ENCODE data around the gene ZDHHC16. TPM values are rescaled to one million over a fixed set of nuclear protein-coding genes. Genes with fewer than 3 reads are reported as not detected.

Gene ZDHHC16
- polyA plus RNA-seq, 3 donors, result 16.3 to 26.4 (median 24.1) TPM

DNA sequence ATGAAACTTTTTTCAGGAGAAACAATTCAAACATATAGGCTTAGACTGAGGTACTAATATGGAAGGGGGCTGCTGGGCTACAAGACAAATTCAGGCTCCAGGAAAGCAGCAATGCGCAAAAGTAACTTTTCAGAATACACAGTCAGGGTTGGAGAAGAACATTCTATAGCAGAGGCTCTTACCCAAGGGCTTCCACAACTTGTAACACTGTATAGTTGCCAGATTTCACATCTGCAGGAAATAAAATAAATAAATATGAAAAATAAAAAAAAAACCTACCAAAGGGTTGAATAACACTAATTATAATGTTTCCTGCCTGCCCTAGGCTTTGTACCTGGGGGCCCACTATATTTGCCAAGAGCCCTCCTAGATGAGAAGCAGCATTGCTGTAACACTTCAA is 37.9 kb downstream of the ZDHHC16 start:
- Histone ChIP-seq H3K27ac (ENCODE audit: low read depth in 1 of 2, low read length in 2 of 2) (no peak overlapping the region), H3K27me3 (ENCODE audit: control insufficient read depth in 2 of 2, insufficient read depth in 2 of 2, low read length in 2 of 2) (no peaks in the 10 kb centered on the region), H3K4me3 (replicated peaks in 1 of 3; ENCODE audit: low read depth in 2 of 3, low read length in 3 of 3) (no peak overlapping the region), H3K4me2 (replicated peaks; ENCODE audit: extremely low read depth, low read length, poor library complexity, severe bottlenecking) (no peak overlapping the region), H2AFZ (ENCODE audit: insufficient read depth, low read depth, low read length, poor library complexity, severe bottlenecking) (no peak overlapping the region), H3K4me1 (ENCODE audit: control insufficient read depth in 1 of 2, insufficient read depth in 2 of 2, low read length in 2 of 2) (no peaks in the 10 kb centered on the region), H3K9me3 (replicated peaks in 1 of 2; ENCODE audit: control insufficient read depth in 1 of 2, insufficient read depth in 1 of 2, low read length in 2 of 2) (no peaks in the 10 kb centered on the region), H4K20me1 (ENCODE audit: insufficient read depth, low read length) (peaks cover 34% of the 10 kb centered on the region), H3K9ac (ENCODE audit: insufficient read depth, low read length, poor library complexity, severe bottlenecking) (no peak overlapping the region), H3K36me3 (replicated peaks in 1 of 2; ENCODE audit: control insufficient read depth in 1 of 2, insufficient read depth in 2 of 2, low read length in 2 of 2) (peaks cover 34 to 62% of the 10 kb centered on the region in 2 donors), H3K79me2 (ENCODE audit: insufficient read depth, low read length) (peaks cover 45% of the 10 kb centered on the region)
- TF ChIP-seq, protein P1, sequence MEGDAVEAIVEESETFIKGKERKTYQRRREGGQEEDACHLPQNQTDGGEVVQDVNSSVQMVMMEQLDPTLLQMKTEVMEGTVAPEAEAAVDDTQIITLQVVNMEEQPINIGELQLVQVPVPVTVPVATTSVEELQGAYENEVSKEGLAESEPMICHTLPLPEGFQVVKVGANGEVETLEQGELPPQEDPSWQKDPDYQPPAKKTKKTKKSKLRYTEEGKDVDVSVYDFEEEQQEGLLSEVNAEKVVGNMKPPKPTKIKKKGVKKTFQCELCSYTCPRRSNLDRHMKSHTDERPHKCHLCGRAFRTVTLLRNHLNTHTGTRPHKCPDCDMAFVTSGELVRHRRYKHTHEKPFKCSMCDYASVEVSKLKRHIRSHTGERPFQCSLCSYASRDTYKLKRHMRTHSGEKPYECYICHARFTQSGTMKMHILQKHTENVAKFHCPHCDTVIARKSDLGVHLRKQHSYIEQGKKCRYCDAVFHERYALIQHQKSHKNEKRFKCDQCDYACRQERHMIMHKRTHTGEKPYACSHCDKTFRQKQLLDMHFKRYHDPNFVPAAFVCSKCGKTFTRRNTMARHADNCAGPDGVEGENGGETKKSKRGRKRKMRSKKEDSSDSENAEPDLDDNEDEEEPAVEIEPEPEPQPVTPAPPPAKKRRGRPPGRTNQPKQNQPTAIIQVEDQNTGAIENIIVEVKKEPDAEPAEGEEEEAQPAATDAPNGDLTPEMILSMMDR (IDR thresholded peaks at IDR 0.05), result no peak
- Mint-ChIP-seq H3K4me3 (no peak overlapping the region), H3K27ac (peak overlapping the region in 2 of 7 donors; percentile 57 to 68), H3K27me3 (ENCODE audit: low read depth in 3 of 3) (peaks cover 0 to 2% (median 0%) of the 10 kb centered on the region in 3 donors), H3K4me1 (peaks cover 3% of the 10 kb centered on the region), H3K9me3 (no peaks in the 10 kb centered on the region), H3K36me3 (peaks cover 42 to 58% of the 10 kb centered on the region in 2 donors)
- intact Hi-C loops (cut with micrococcal nuclease), result no loop called here
- no CpG with 5 or more reads among the region's 1 CpG for WGBS (ENCODE audit: insufficient coverage)
- DNase-seq, result no peak

DNA sequence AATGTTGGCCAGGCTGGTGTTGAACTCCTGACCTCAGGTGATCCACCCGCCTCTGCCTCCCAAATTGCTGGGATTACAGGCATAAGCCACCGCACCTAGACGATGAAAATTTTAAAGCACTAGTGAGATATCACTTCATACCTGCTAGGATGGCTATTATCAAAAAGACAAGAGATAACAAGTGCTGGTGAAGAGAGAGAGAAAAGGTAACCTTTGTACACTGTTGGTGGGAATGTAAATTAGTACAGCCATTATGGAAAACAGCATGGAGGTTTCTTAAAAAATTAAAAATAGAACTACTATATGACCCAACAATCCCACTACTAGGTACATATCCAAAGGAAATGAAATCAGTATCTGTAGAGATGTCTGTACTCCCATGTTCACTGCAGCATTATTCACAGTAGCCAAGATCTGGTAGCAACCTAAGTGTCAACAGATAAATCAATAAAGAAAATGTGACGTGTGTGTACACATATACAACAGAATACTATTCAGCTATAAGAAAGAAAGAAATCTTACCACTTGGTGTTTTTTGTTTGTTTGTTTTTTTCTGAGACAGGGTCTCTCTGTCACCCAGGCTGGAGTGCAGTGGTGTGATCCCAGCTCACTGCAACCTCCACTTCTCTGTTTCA is 39.8 kb downstream of the ZDHHC16 start:
- no peak overlapping the region for H3K4me3 Mint-ChIP-seq
- no peaks in the 10 kb centered on the region for H3K9me3 Mint-ChIP-seq
- H3K4me2 ChIP-seq (replicated peaks; ENCODE audit: extremely low read depth, low read length, poor library complexity, severe bottlenecking), result no peak overlapping the region
- no peaks in the 10 kb centered on the region for H3K27me3 ChIP-seq (ENCODE audit: control insufficient read depth in 2 of 2, insufficient read depth in 2 of 2, low read length in 2 of 2)
- H3K9me3 ChIP-seq (replicated peaks in 1 of 2; ENCODE audit: control insufficient read depth in 1 of 2, insufficient read depth in 1 of 2, low read length in 2 of 2), result no peaks in the 10 kb centered on the region
- H3K36me3 Mint-ChIP-seq, result peaks cover 26 to 42% of the 10 kb centered on the region in 2 donors
- peaks cover 53% of the 10 kb centered on the region for H4K20me1 ChIP-seq (ENCODE audit: insufficient read depth, low read length)
- intact Hi-C loops (cut with micrococcal nuclease), result no loop called here
- peaks cover 18 to 44% of the 10 kb centered on the region in 2 donors for H3K36me3 ChIP-seq (replicated peaks in 1 of 2; ENCODE audit: control insufficient read depth in 1 of 2, insufficient read depth in 2 of 2, low read length in 2 of 2)
- H3K9ac ChIP-seq (ENCODE audit: insufficient read depth, low read length, poor library complexity, severe bottlenecking), result no peak overlapping the region
- DNase-seq, result no peak
- WGBS (ENCODE audit: insufficient coverage), result no CpG with 5 or more reads among the region's 4 CpGs
- H2AFZ ChIP-seq (ENCODE audit: insufficient read depth, low read depth, low read length, poor library complexity, severe bottlenecking), result no peak overlapping the region
- TF ChIP-seq, protein P1 (IDR thresholded peaks at IDR 0.05), result no peak
- peaks cover 0 to 1% of the 10 kb centered on the region in 2 donors for H3K4me1 ChIP-seq (ENCODE audit: control insufficient read depth in 1 of 2, insufficient read depth in 2 of 2, low read length in 2 of 2)
- H3K27ac ChIP-seq (ENCODE audit: low read depth in 1 of 2, low read length in 2 of 2), result no peak overlapping the region
- peaks cover 0 to 2% (median 0%) of the 10 kb centered on the region in 3 donors for H3K27me3 Mint-ChIP-seq (ENCODE audit: low read depth in 3 of 3)
- H3K79me2 ChIP-seq (ENCODE audit: insufficient read depth, low read length), result peaks cover 63% of the 10 kb centered on the region
- H3K4me1 Mint-ChIP-seq, result peaks cover 7% of the 10 kb centered on the region
- peak overlapping the region in 1 of 7 donors; percentile 74 for H3K27ac Mint-ChIP-seq
- H3K4me3 ChIP-seq (replicated peaks in 1 of 3; ENCODE audit: low read depth in 2 of 3, low read length in 3 of 3), result no peak overlapping the region
